ENCODE data around the gene ASS1.
A peak's percentile ranks its signal among the peaks of the same experiment; 100 is the strongest.

ASS1 gene

GRCh38 chr9:130477564-130477963 is 32.8 kb downstream of the ASS1 start:
- DNase-seq = no peak

- no peak for DNase-seq
Observed at GRCh38 chr9:130478152-130478551, 33.4 kb downstream of the ASS1 start.

GRCh38 chr9:130478736-130479575 is 34.2 kb downstream of the ASS1 start:
- DNase-seq = no peak

GRCh38 chr9:130479587-130479986 is 34.8 kb downstream of the ASS1 start:
- no peak for DNase-seq

- no peak for DNase-seq
Observed at GRCh38 chr9:130480673-130481072, 35.9 kb downstream of the ASS1 start.

GRCh38 chr9:130482463-130482862 is 37.7 kb downstream of the ASS1 start:
- no peak for DNase-seq

GRCh38 chr9:130483371-130483971 is 38.7 kb downstream of the ASS1 start:
- no peak for DNase-seq

GRCh38 chr9:130484362-130485072 is 39.8 kb downstream of the ASS1 start:
- no peak for DNase-seq

- no peak for DNase-seq
Observed at GRCh38 chr9:130486103-130486502, 41.3 kb downstream of the ASS1 start.

GRCh38 chr9:130487500-130487899 is 42.7 kb downstream of the ASS1 start:
- no peak for DNase-seq

- no peak for DNase-seq
Observed at GRCh38 chr9:130488621-130489330, 44.0 kb downstream of the ASS1 start.

- DNase-seq = no peak
Observed at GRCh38 chr9:130490981-130491380, 46.2 kb downstream of the ASS1 start.

- no peak for DNase-seq
Observed at GRCh38 chr9:130491830-130492482, 47.2 kb downstream of the ASS1 start.

- DNase-seq = no peak
Observed at GRCh38 chr9:130493021-130493420, 48.3 kb downstream of the ASS1 start.

- DNase-seq = no peak
Observed at GRCh38 chr9:130493476-130493875, 48.7 kb downstream of the ASS1 start.

GRCh38 chr9:130495067-130495466 is 50.3 kb downstream of the ASS1 start:
- no peak for DNase-seq

GRCh38 chr9:130497139-130497538 is 52.4 kb downstream of the ASS1 start:
- DNase-seq = no peak

- peak; percentile 70 for DNase-seq
Observed at GRCh38 chr9:130498298-130498917, 53.6 kb downstream of the ASS1 start.

GRCh38 chr9:130498918-130499698 is 54.3 kb downstream of the ASS1 start:
- DNase-seq = no peak

- peak; percentile 78 for DNase-seq
Observed at GRCh38 chr9:130499804-130500263, 55.1 kb downstream of the ASS1 start.
